ENCODE results near the gene MPLKIP. TPM values are rescaled to one million over a fixed set of nuclear protein-coding genes. Genes with fewer than 3 reads are reported as not detected.
A peak's percentile ranks its signal among the peaks of the same experiment; 100 is the strongest.

Gene MPLKIP
- total RNA-seq, 1 experiment from 2014 or later, result 49.4 TPM

- H3K27ac ChIP-seq (ENCODE audit: low read depth, low read length), result no peak overlapping the region
- RAD21 ChIA-PET (ENCODE audit: low non-redundant PET in 1 of 2, low total read pairs in 2 of 2, uncharacterized antibody in 2 of 2, unreplicated experiment in 2 of 2), result no interaction called here
- DNase-seq (ENCODE audit: low read depth, low spot score), result no peak
- no peaks in the 10 kb centered on the region for H4K20me1 ChIP-seq (ENCODE audit: insufficient read depth)
- no peak overlapping the region for H3K4me2 ChIP-seq (ENCODE audit: low read length)
- H3K9me2 ChIP-seq (ENCODE audit: insufficient read depth), result no peaks in the 10 kb centered on the region
- no TSS peak for BruUV-seq (replicated peaks)
- H3K9me3 ChIP-seq (ENCODE audit: control insufficient read depth in 1 of 2, insufficient read depth in 1 of 2, low read depth in 1 of 2, low read length in 2 of 2), result no peaks in the 10 kb centered on the region
- H2AFZ ChIP-seq (ENCODE audit: low read depth, low read length, poor library complexity, severe bottlenecking), result no peak overlapping the region
- POLR2A ChIA-PET, result interaction anchor here (0.6 kb wide), 1 partner anchor 235 kb away, joined by 3 read pairs; no protein-coding TSS in a partner anchor
- H3K27me3 ChIP-seq (ENCODE audit: insufficient read depth, low read length), result no peaks in the 10 kb centered on the region
- no peak for ATAC-seq
- intact Hi-C loops (cut with micrococcal nuclease), result no loop called here
- CTCF ChIA-PET, result no interaction called here
- no peak overlapping the region for H3K4me3 ChIP-seq (replicated peaks in 1 of 2; ENCODE audit: low read depth in 1 of 2, low read length in 2 of 2)
- no peak overlapping the region for H3K9ac ChIP-seq (ENCODE audit: low read length)
- peaks cover 21% of the 10 kb centered on the region in 2 experiments; a peak in 3 of 4 replicates for H3K36me3 ChIP-seq (ENCODE audit: control insufficient read depth in 1 of 2, insufficient read depth in 2 of 2, low read length in 2 of 2)
- H3K79me2 ChIP-seq (ENCODE audit: insufficient read depth, low read length), result no peaks in the 10 kb centered on the region
- H3K4me1 ChIP-seq (ENCODE audit: control insufficient read depth in 1 of 2, insufficient read depth in 2 of 2, low read length in 2 of 2), result no peaks in the 10 kb centered on the region
- no peak for TF ChIP-seq POLR2A (IDR thresholded peaks at IDR 0.05; ENCODE audit: borderline replicate concordance, extremely low read depth, insufficient read depth, insufficient read length)
Measured at GRCh38 chr7:40092182-40092581, 42.2 kb downstream of the MPLKIP start.

DNA sequence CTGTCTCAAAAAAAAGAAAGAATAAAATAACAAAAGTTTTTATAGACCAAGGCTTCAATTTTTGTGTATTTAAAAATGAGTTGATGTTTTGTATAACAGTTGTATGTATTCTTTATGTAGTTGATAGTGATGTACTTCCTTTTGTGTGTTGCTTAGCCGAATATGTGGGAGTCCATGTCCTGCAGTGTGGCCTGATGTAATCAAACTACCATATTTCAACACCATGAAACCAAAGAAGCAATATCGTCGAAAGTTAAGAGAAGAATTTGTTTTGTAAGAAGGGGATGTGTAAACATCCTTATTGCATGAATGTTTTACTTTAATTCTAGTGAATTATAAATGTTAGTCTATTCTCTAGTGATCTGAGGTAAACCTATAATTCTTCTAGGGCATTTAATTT, 56.6 kb downstream of the MPLKIP start:
- H3K9ac ChIP-seq (ENCODE audit: low read length), result no peak overlapping the region
- H3K9me2 ChIP-seq (ENCODE audit: insufficient read depth), result no peaks in the 10 kb centered on the region
- no peaks in the 10 kb centered on the region for H4K20me1 ChIP-seq (ENCODE audit: insufficient read depth)
- CTCF ChIA-PET, result no interaction called here
- no peak overlapping the region for H3K27ac ChIP-seq (ENCODE audit: low read depth, low read length)
- H3K36me3 ChIP-seq (ENCODE audit: control insufficient read depth in 1 of 2, insufficient read depth in 2 of 2, low read length in 2 of 2), result no peaks in the 10 kb centered on the region; a peak in 1 of 4 replicates
- no peaks in the 10 kb centered on the region for H3K4me1 ChIP-seq (ENCODE audit: control insufficient read depth in 1 of 2, insufficient read depth in 2 of 2, low read length in 2 of 2)
- no peak for DNase-seq (ENCODE audit: low read depth, low spot score)
- H3K9me3 ChIP-seq (ENCODE audit: control insufficient read depth in 1 of 2, insufficient read depth in 1 of 2, low read depth in 1 of 2, low read length in 2 of 2), result no peaks in the 10 kb centered on the region
- no TSS peak for BruUV-seq (replicated peaks)
- POLR2A ChIA-PET, result no interaction called here
- no peak overlapping the region for H3K4me3 ChIP-seq (replicated peaks in 1 of 2; ENCODE audit: low read depth in 1 of 2, low read length in 2 of 2)
- no peak for ATAC-seq
- no peak overlapping the region for H3K4me2 ChIP-seq (ENCODE audit: low read length)
- no peaks in the 10 kb centered on the region for H3K27me3 ChIP-seq (ENCODE audit: insufficient read depth, low read length)
- RAD21 ChIA-PET (ENCODE audit: low non-redundant PET in 1 of 2, low total read pairs in 2 of 2, uncharacterized antibody in 2 of 2, unreplicated experiment in 2 of 2), result no interaction called here
- H3K79me2 ChIP-seq (ENCODE audit: insufficient read depth, low read length), result no peaks in the 10 kb centered on the region
- TF ChIP-seq CEBPB (IDR thresholded peaks at IDR 0.05; ENCODE audit: low read depth), result 0 out of 2 replicates have a peak, but pooled peaks have one; percentile 14
- TF ChIP-seq, protein P1, sequence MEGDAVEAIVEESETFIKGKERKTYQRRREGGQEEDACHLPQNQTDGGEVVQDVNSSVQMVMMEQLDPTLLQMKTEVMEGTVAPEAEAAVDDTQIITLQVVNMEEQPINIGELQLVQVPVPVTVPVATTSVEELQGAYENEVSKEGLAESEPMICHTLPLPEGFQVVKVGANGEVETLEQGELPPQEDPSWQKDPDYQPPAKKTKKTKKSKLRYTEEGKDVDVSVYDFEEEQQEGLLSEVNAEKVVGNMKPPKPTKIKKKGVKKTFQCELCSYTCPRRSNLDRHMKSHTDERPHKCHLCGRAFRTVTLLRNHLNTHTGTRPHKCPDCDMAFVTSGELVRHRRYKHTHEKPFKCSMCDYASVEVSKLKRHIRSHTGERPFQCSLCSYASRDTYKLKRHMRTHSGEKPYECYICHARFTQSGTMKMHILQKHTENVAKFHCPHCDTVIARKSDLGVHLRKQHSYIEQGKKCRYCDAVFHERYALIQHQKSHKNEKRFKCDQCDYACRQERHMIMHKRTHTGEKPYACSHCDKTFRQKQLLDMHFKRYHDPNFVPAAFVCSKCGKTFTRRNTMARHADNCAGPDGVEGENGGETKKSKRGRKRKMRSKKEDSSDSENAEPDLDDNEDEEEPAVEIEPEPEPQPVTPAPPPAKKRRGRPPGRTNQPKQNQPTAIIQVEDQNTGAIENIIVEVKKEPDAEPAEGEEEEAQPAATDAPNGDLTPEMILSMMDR (IDR thresholded peaks at IDR 0.05 in 2 of 3, conservative IDR thresholded peaks at IDR 0.05 in 1 of 3; ENCODE audit: borderline replicate concordance in 1 of 3, insufficient read depth in 1 of 3, low read depth in 2 of 3, low read length in 2 of 3), result no peak
- H2AFZ ChIP-seq (ENCODE audit: low read depth, low read length, poor library complexity, severe bottlenecking), result no peak overlapping the region
- intact Hi-C loops (cut with micrococcal nuclease), result no loop called here

Other genes with a start within 250 kb of the MPLKIP start
- gene CDK13, start 184.4 kb downstream of the MPLKIP start, total RNA-seq (2021; ENCODE audit: unreplicated experiment), result 28.8 TPM
- gene SUGCT, start 383 bp upstream of the MPLKIP start, total RNA-seq (2021; ENCODE audit: unreplicated experiment), result 4.4 TPM

Data from HCT116 (cell line).